SK-N-MC (cell line): ENCODE data around the gene TMCC3.
"Not testable (repeated sequence)": the region's sequence is repeated elsewhere in the genome, so short reads cannot be mapped to it uniquely, and the experiment has no call there.

Experiments
- DNase-seq: peaks from one replicate; pipeline ENCODE4 v3.0.0-alpha.2; 2011; ENCODE audit warnings: low read depth, low spot score
- H3K27ac ChIP-seq: fragments of 200-600 bp; sonication (generic); 2 replicates; pipeline ENCODE4 v1.5.1; 2016; ENCODE audit warnings: mixed run types
- H3K36me3 ChIP-seq: fragments of 200-600 bp; sonication (generic); 2 replicates; pipeline ENCODE4 v1.6.1; 2017; ENCODE audit warnings: antibody characterized with exemption, low read length, mixed read lengths; ENCODE audit not compliant: insufficient read depth
- H3K4me3 ChIP-seq: fragments of 200-600 bp; sonication (generic); 2 replicates; pipeline ENCODE4 v1.5.1; 2016
- H3K9ac ChIP-seq: fragments of 200-600 bp; sonication (generic); 2 replicates; pipeline ENCODE4 v1.8.0; 2017; ENCODE audit warnings: mixed run types, mixed read lengths; ENCODE audit not compliant: insufficient read length
- H3K9me3 ChIP-seq: fragments of 200-600 bp; sonication (generic); 2 replicates; pipeline ENCODE4 v1.6.1; 2017; ENCODE audit warnings: low read depth, mild to moderate bottlenecking, antibody characterized with exemption, low read length, moderate library complexity, mixed read lengths
- EZH2 ChIP-seq: fragments of 200-600 bp; sonication (generic); IDR thresholded peaks from one replicate; pipeline ENCODE4 v1.6.1; 2017; ENCODE audit warnings: antibody characterized with exemption
- FOXP2 ChIP-seq: optimal IDR thresholded peaks from 2 replicates; pipeline ENCODE3; 2011; ENCODE audit warnings: mild to moderate bottlenecking, moderate library complexity; ENCODE audit not compliant: insufficient read depth; ENCODE audit errors: extremely low read length, control extremely low read depth
- POLR2AphosphoS5 ChIP-seq: IDR thresholded peaks from 2 replicates; pipeline ENCODE4 v1.6.1; 2012; ENCODE audit warnings: mild to moderate bottlenecking, low read depth, low read length, borderline replicate concordance

Gene TMCC3

GRCh38 chr12:94618995-94619695 is 31.2 kb downstream of the TMCC3 start:
- TF ChIP-seq FOXP2: no peak
- TF ChIP-seq POLR2AphosphoS5: no peak
- no peak for TF ChIP-seq EZH2
- H3K36me3 ChIP-seq: no peaks in the 10 kb centered on the region
- H3K4me3 ChIP-seq: no peak overlapping the region
- no peak overlapping the region for H3K27ac ChIP-seq
- H3K9me3 ChIP-seq: no peaks in the 10 kb centered on the region
- no peak overlapping the region for H3K9ac ChIP-seq
- DNase-seq: no peak

- Histone ChIP-seq H3K36me3 (no peaks in the 10 kb centered on the region), H3K4me3 (no peak overlapping the region), H3K27ac (no peak overlapping the region), H3K9ac (no peak overlapping the region), H3K9me3 (no peaks in the 10 kb centered on the region)
- DNase-seq: no peak
- TF ChIP-seq FOXP2: no peak
Observed at GRCh38 chr12:94617101-94617500, 33.3 kb downstream of the TMCC3 start.

GRCh38 chr12:94616203-94616729 is 34.1 kb downstream of the TMCC3 start:
- no peaks in the 10 kb centered on the region for H3K36me3 ChIP-seq
- H3K9me3 ChIP-seq: no peaks in the 10 kb centered on the region
- H3K27ac ChIP-seq: no peak overlapping the region
- no peak for DNase-seq
- H3K4me3 ChIP-seq: no peak overlapping the region
- TF ChIP-seq POLR2AphosphoS5 (no peak), FOXP2 (no peak), EZH2 (no peak)
- no peak overlapping the region for H3K9ac ChIP-seq

- no peak for DNase-seq
- no peak overlapping the region for H3K27ac ChIP-seq
- no peak overlapping the region for H3K9ac ChIP-seq
- TF ChIP-seq POLR2AphosphoS5: no peak
- TF ChIP-seq EZH2: no peak
- TF ChIP-seq FOXP2: no peak
- no peaks in the 10 kb centered on the region for H3K36me3 ChIP-seq
- no peak overlapping the region for H3K4me3 ChIP-seq
- H3K9me3 ChIP-seq: no peaks in the 10 kb centered on the region
Observed at GRCh38 chr12:94615260-94616181, 34.8 kb downstream of the TMCC3 start.

- no peak for DNase-seq
- no peak overlapping the region for H3K4me3 ChIP-seq
- no peak overlapping the region for H3K27ac ChIP-seq
- no peak overlapping the region for H3K9ac ChIP-seq
- H3K9me3 ChIP-seq: no peaks in the 10 kb centered on the region
- no peak for TF ChIP-seq POLR2AphosphoS5
- TF ChIP-seq EZH2: no peak
- TF ChIP-seq FOXP2: no peak
- no peaks in the 10 kb centered on the region for H3K36me3 ChIP-seq
Observed at GRCh38 chr12:94614288-94614721, 36.1 kb downstream of the TMCC3 start.

GRCh38 chr12:94609917-94610443 is 40.4 kb downstream of the TMCC3 start:
- no peak for DNase-seq
- H3K27ac ChIP-seq: no peak overlapping the region
- H3K4me3 ChIP-seq: no peak overlapping the region
- H3K36me3 ChIP-seq: no peaks in the 10 kb centered on the region
- TF ChIP-seq FOXP2 (no peak), POLR2AphosphoS5 (no peak), EZH2 (no peak)
- no peaks in the 10 kb centered on the region for H3K9me3 ChIP-seq
- no peak overlapping the region for H3K9ac ChIP-seq

GRCh38 chr12:94606810-94607209 is 43.5 kb downstream of the TMCC3 start:
- H3K4me3 ChIP-seq, H3K27ac ChIP-seq, DNase-seq, H3K9me3 ChIP-seq, H3K9ac ChIP-seq, H3K36me3 ChIP-seq: not testable (repeated sequence)

GRCh38 chr12:94604366-94604698 is 46.0 kb downstream of the TMCC3 start:
- Histone ChIP-seq H3K36me3 (no peaks in the 10 kb centered on the region), H3K4me3 (no peak overlapping the region), H3K9me3 (no peaks in the 10 kb centered on the region), H3K9ac (no peak overlapping the region), H3K27ac (no peak overlapping the region)
- DNase-seq: no peak
- TF ChIP-seq EZH2: no peak
- TF ChIP-seq FOXP2: no peak
- TF ChIP-seq POLR2AphosphoS5: no peak
